ENCODE data around the gene CALML3. TPM values are rescaled to one million over a fixed set of nuclear protein-coding genes. Genes with fewer than 3 reads are reported as not detected.
A peak's percentile ranks its signal among the peaks of the same experiment; 100 is the strongest.

Gene CALML3
- total and polyA plus RNA-seq, 9 donors = 0.02 to 1.5 TPM; not detected in 7

DNA sequence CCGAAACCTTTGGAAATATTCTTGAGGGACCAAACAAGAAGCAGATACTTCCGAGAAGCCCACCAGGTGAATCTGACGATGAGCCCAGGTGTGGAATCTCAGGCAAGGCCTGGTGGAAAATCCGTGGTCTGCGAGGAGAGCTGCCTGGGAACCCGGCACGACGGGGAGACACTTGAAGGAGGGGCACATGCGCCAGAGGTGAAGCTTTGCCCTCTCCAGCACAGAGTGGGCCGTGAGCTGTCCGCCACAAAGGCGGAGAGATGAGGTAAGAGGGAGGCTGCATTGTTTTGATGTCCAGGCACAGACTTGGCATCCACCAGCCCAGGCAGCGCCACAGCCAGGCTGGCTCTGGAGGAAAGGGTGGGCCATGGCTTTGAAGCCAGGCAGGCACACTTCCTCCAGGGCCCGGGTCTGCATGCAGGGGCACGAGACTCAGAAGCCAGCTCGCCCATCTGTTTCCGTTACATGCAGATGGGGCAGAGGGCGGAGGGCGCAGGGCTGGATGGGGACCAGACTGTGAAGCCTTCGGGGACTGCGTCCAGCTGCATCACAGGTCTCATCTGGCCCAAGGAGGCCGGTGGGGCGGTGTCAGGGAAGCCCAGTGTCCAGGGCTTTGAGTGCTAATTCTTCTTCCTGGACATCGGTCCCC lies 45.4 kb downstream of the CALML3 start:
- Histone ChIP-seq H3K9me3 (no peaks in the 10 kb centered on the region), H3K4me1 (ENCODE audit: insufficient read depth) (peaks cover 8% of the 10 kb centered on the region), H3K27me3 (no peaks in the 10 kb centered on the region), H3K4me3 (no peak overlapping the region), H3K27ac (no peak overlapping the region), H3K36me3 (no peaks in the 10 kb centered on the region)
- peak in 1 of 5 donors; percentile 31 for DNase-seq
- intact Hi-C loops (cut with DNase I) = no loop called here
- TF ChIP-seq, protein P1, sequence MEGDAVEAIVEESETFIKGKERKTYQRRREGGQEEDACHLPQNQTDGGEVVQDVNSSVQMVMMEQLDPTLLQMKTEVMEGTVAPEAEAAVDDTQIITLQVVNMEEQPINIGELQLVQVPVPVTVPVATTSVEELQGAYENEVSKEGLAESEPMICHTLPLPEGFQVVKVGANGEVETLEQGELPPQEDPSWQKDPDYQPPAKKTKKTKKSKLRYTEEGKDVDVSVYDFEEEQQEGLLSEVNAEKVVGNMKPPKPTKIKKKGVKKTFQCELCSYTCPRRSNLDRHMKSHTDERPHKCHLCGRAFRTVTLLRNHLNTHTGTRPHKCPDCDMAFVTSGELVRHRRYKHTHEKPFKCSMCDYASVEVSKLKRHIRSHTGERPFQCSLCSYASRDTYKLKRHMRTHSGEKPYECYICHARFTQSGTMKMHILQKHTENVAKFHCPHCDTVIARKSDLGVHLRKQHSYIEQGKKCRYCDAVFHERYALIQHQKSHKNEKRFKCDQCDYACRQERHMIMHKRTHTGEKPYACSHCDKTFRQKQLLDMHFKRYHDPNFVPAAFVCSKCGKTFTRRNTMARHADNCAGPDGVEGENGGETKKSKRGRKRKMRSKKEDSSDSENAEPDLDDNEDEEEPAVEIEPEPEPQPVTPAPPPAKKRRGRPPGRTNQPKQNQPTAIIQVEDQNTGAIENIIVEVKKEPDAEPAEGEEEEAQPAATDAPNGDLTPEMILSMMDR (IDR thresholded peaks at IDR 0.05) = no peak
- no peak for TF ChIP-seq EP300 (IDR thresholded peaks at IDR 0.05)
- no peak for TF ChIP-seq POLR2A (IDR thresholded peaks at IDR 0.05)
- 85 to 96% (median 91%) methylated on average over 24 of the region's 24 CpGs for WGBS, 3 donors

DNA sequence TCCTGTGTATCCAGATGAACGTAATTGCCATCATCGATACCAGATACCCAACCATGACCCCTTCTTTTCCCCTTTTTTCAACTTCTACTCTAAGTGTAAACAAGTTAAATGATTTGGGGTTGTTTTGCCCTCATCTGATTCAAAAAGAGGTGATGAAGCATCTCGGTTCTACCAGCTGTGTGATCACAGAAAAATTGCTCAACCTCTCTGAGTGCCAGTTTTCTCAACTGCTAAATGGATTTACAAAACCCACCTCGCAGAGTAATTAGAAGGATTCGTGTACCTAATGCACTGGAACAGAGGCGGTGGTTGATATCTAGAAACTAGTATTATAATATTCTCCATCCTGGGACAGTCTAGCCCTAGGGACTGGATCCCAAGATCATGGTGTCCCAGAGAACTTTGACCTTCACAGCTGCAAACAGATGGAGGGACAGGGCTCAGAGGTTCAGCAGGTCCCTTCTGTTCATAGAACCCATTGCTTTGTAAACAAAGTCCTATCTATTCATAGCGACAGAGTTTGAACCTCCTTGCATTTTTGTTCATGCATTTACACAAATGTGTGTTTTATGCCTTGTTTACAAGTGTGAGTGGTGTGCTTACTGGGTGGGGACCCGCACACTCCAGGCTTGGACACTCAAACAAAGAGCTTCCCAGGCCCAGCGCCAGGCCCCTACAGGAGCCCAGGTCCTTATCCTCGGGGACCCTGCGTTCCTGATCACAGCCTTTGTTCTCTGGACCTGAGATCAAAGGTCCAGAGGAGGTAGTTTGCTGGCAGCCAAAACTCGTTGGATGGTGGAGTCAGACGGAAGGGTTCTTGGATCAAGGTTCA lies 46.4 kb downstream of the CALML3 start:
- H3K27ac ChIP-seq = no peak overlapping the region
- H3K9me3 ChIP-seq = no peaks in the 10 kb centered on the region
- TF ChIP-seq EP300 (IDR thresholded peaks at IDR 0.05) (no peak), POLR2A (IDR thresholded peaks at IDR 0.05) (no peak)
- TF ChIP-seq, protein P1 (IDR thresholded peaks at IDR 0.05) = no peak
- H3K4me1 ChIP-seq (ENCODE audit: insufficient read depth) = peaks cover 14% of the 10 kb centered on the region
- peak in 1 of 5 donors; percentile 29 for DNase-seq
- intact Hi-C loops (cut with DNase I) = no loop called here
- H3K27me3 ChIP-seq = no peaks in the 10 kb centered on the region
- no peaks in the 10 kb centered on the region for H3K36me3 ChIP-seq
- H3K4me3 ChIP-seq = no peak overlapping the region
- 79 to 81% (median 80%) methylated on average over 13 of the region's 13 CpGs for WGBS, 3 donors

DNA sequence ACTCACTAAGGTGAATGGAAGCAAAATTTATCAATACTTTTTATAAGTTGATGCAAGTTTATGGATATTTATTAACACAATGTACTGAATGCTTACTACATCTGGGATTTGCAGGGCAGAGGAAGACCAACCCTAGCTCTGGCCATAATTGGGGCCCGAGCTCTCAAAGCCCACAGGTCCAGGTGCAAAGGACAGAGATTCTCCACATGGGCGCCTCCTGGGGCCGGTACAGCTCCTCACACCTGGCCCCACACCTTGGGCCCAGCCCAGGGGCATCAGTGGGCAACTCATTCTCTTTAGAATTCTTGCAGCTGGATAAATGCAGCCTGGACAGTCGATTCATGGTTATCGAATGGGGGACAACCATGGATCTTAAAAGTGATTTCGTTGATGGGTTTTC lies 47.1 kb downstream of the CALML3 start:
- Histone ChIP-seq H3K27me3 (no peaks in the 10 kb centered on the region), H3K9me3 (no peaks in the 10 kb centered on the region), H3K4me3 (no peak overlapping the region), H3K36me3 (no peaks in the 10 kb centered on the region), H3K4me1 (ENCODE audit: insufficient read depth) (peaks cover 14% of the 10 kb centered on the region), H3K27ac (no peak overlapping the region)
- 96 to 98% (median 97%) methylated on average over 6 of the region's 6 CpGs for WGBS, 3 donors
- TF ChIP-seq, protein P1 (IDR thresholded peaks at IDR 0.05) = no peak
- no peak for TF ChIP-seq EP300 (IDR thresholded peaks at IDR 0.05)
- TF ChIP-seq POLR2A (IDR thresholded peaks at IDR 0.05) = no peak
- intact Hi-C loops (cut with DNase I) = no loop called here
- peak in 1 of 5 donors; percentile 20 for DNase-seq

DNA sequence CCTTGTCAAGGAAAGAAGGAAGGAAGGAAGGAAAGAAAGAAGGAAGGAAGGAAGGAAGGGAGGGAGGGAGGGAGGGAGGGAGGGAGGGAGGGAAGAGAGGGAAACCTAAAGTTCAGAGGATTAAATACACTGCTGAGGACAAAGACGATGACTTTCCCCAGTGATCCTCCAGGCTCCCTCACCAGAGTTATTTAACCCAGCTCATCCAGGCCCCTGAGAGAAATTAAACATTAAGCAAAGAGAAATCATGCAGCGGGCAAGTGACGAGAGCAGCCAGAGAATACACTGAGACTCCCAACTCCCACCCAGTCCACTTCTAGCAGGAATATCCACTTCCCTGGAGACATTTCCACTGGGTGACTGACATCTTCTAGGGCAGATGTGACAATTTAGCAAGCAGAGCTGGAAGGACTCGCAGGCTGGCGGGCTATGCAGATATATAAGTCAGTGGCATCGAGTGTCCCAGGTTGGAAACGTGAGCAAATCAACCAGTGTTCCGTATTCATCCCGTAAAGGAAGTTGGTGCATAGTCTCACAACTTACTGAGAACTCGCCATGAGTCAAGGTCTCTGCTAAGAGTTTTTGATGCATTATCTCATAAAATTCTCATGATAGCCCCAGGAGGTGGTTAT lies 48.7 kb downstream of the CALML3 start:
- TF ChIP-seq EP300 (IDR thresholded peaks at IDR 0.05) (no peak), POLR2A (IDR thresholded peaks at IDR 0.05) (no peak)
- TF ChIP-seq, protein P1 (IDR thresholded peaks at IDR 0.05) = no peak
- H3K27me3 ChIP-seq = no peaks in the 10 kb centered on the region

More for the DNA sequence above, 48.7 kb downstream of the CALML3 start:
- Histone ChIP-seq H3K9me3 (no peaks in the 10 kb centered on the region), H3K4me3 (no peak overlapping the region), H3K36me3 (no peaks in the 10 kb centered on the region), H3K27ac (no peak overlapping the region), H3K4me1 (ENCODE audit: insufficient read depth) (peaks cover 14% of the 10 kb centered on the region)
- 87 to 93% (median 90%) methylated on average over 10 of the region's 10 CpGs for WGBS, 3 donors
- intact Hi-C loops (cut with DNase I) = no loop called here
- peak in 1 of 5 donors; percentile 27 for DNase-seq
